PC-9 (cell line): Measurements from ENCODE around the gene MCC. TPM values are rescaled to one million over a fixed set of nuclear protein-coding genes. Genes with fewer than 3 reads are reported as not detected.

Source experiments
- BruUV-seq: library from RNA; stranded (reverse); fragments of 400-500 nt; replicated peaks from 2 replicates; lab custom pipeline; 2021; lab: Mats Ljungman, UMichigan
- CTCF ChIA-PET: fragments of 300-600 bp; sonication (Branson Sonifier 250); formaldehyde crosslinking; loops from one replicate; lab custom pipeline; 2022; ENCODE audit warnings: antibody characterized with exemption; lab: Charles Lee
- POLR2A ChIA-PET: fragments of 300-600 bp; sonication (Branson Sonifier 250); formaldehyde crosslinking; loops from one replicate; lab custom pipeline; 2022; ENCODE audit warnings: antibody characterized with exemption; ENCODE audit not compliant: unreplicated experiment; lab: Charles Lee
- DNase-seq, 2 experiments: peaks; one replicate each; pipeline versions ENCODE4 v3.0.0 to v3.0.0-alpha.2; 2015 to 2022; ENCODE audit warnings: mixed read lengths in 1 of 2
- H2AFZ ChIP-seq: fragments of 200-600 bp; sonication (generic); 2 replicates; pipeline ENCODE4 v1.8.1; 2017; ENCODE audit warnings: antibody characterized with exemption
- H3F3A ChIP-seq: fragments of 200-600 bp; sonication (generic); 2 replicates; pipeline ENCODE4 v1.8.1; 2017; ENCODE audit warnings: antibody characterized with exemption, mild to moderate bottlenecking, low read depth; ENCODE audit not compliant: insufficient read depth
- H3K27ac ChIP-seq: fragments of 200-600 bp; sonication (generic); 2 replicates; pipeline ENCODE4 v1.6.1; 2016; ENCODE audit warnings: mixed run types
- H3K27me3 ChIP-seq: fragments of 200-600 bp; sonication (generic); 2 replicates; pipeline ENCODE4 v1.6.1; 2016; ENCODE audit warnings: low read depth, mixed run types; ENCODE audit not compliant: insufficient read depth
- H3K36me3 ChIP-seq: fragments of 200-600 bp; sonication (generic); 2 replicates; pipeline ENCODE4 v1.6.1; 2016; ENCODE audit warnings: low read depth, mixed run types
- H3K4me1 ChIP-seq: fragments of 200-600 bp; sonication (generic); replicated peaks from 2 replicates; pipeline ENCODE4 v1.6.1; 2016; ENCODE audit warnings: mixed run types; ENCODE audit not compliant: insufficient read depth
- H3K4me2 ChIP-seq: fragments of 200-600 bp; sonication (generic); 2 replicates; pipeline ENCODE4 v1.6.1; 2017; ENCODE audit warnings: mixed run types
- H3K4me3 ChIP-seq: fragments of 200-600 bp; sonication (generic); 2 replicates; pipeline ENCODE4 v1.6.1; 2016; ENCODE audit warnings: mixed run types
- H3K79me2 ChIP-seq: fragments of 200-600 bp; sonication (generic); 2 replicates; pipeline ENCODE4 v1.6.1; 2017; ENCODE audit warnings: low read depth, mixed run types
- H3K9me2 ChIP-seq: fragments of 200-600 bp; sonication (generic); 2 replicates; pipeline ENCODE4 v1.8.1; 2017; ENCODE audit warnings: mild to moderate bottlenecking; ENCODE audit not compliant: insufficient read depth
- H3K9me3 ChIP-seq: fragments of 200-600 bp; sonication (generic); 2 replicates; pipeline ENCODE4 v1.8.1; 2016; ENCODE audit warnings: low read depth; ENCODE audit not compliant: insufficient read depth
- H4K20me1 ChIP-seq: fragments of 200-600 bp; sonication (generic); 2 replicates; pipeline ENCODE4 v1.8.1; 2017; ENCODE audit not compliant: insufficient read depth
- EZH2 ChIP-seq: fragments of 200-600 bp; sonication (generic); IDR thresholded peaks from 2 replicates; pipeline ENCODE4 v1.8.0; 2017; ENCODE audit warnings: antibody characterized with exemption, low read depth
- intact Hi-C: fragments of 100-400 bp; cut with micrococcal nuclease; formaldehyde crosslinking; loops from one replicate; pipeline ENCODE4 v1.10.0; 2022; ENCODE audit not compliant: unreplicated experiment
- total RNA-seq: library from RNA; stranded (reverse); gene quantifications from 2 replicates; pipeline ENCODE4 v1.2.3, GENCODE V29; 2021
- TF ChIP-seq, protein P1 (sequence below): fragments of 200-600 bp; sonication (generic); conservative IDR thresholded peaks from 2 replicates; pipeline ENCODE4 v1.6.1; 2017; ENCODE audit warnings: mixed run types, antibody characterized with exemption, mild to moderate bottlenecking, moderate library complexity

MCC gene
- total RNA-seq, 1 experiment from 2014 or later: 2.5 TPM

DNA sequence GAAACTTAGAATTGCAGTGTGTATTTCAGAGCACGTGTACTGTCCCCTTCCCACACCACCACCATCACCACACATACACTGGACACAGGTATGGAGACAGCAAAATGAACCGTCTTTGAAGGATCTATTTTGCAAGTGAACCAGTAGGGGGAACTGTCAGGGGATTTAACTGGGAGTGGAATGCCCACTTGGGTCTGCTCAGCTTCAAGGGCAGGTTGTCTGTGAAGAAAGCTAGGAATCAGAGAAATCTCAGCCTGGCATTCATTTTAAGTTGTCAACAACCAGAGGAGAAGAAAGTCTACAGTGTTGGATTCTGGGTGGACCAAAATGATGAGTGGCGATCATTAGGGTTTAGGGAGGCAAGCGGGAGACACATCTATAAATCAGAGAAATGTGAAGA, 364.6 kb downstream of the MCC start:
- no peak for DNase-seq
- H3K36me3 ChIP-seq: no peaks in the 10 kb centered on the region
- no peaks in the 10 kb centered on the region for H3K9me2 ChIP-seq
- H3K27ac ChIP-seq: no peak overlapping the region
- H3K79me2 ChIP-seq: no peaks in the 10 kb centered on the region
- CTCF ChIA-PET: no interaction called here
- TF ChIP-seq, protein P1, sequence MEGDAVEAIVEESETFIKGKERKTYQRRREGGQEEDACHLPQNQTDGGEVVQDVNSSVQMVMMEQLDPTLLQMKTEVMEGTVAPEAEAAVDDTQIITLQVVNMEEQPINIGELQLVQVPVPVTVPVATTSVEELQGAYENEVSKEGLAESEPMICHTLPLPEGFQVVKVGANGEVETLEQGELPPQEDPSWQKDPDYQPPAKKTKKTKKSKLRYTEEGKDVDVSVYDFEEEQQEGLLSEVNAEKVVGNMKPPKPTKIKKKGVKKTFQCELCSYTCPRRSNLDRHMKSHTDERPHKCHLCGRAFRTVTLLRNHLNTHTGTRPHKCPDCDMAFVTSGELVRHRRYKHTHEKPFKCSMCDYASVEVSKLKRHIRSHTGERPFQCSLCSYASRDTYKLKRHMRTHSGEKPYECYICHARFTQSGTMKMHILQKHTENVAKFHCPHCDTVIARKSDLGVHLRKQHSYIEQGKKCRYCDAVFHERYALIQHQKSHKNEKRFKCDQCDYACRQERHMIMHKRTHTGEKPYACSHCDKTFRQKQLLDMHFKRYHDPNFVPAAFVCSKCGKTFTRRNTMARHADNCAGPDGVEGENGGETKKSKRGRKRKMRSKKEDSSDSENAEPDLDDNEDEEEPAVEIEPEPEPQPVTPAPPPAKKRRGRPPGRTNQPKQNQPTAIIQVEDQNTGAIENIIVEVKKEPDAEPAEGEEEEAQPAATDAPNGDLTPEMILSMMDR: no peak; the same call in 1 of the 2 replicates
- TF ChIP-seq EZH2: no peak
- POLR2A ChIA-PET: no interaction called here
- H3K9me3 ChIP-seq: no peaks in the 10 kb centered on the region
- no TSS peak for BruUV-seq
- H3K4me3 ChIP-seq: no peak overlapping the region
- H2AFZ ChIP-seq: no peak overlapping the region
- H3K4me1 ChIP-seq: no peaks in the 10 kb centered on the region
- intact Hi-C loops: no loop called here
- no peaks in the 10 kb centered on the region for H3K27me3 ChIP-seq
- no peaks in the 10 kb centered on the region for H3F3A ChIP-seq
- H4K20me1 ChIP-seq: no peaks in the 10 kb centered on the region
- no peak overlapping the region for H3K4me2 ChIP-seq

DNA sequence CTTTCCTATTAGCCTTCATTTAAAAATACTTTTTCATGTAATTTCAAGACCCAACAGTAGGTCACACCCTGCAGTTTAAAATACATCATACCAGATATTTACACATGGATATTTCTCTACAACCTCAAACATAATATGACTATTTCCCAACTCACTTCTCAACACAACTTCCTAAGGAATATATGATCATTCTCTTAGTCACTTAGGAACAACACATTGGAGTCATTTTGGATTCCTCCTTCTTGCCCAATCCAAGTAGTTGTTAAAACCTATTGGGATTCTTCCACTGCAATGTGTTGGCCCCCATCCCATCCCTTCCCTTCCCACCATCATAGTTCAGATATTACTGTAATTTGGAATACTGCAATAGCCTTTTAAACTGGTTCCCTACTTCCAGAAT, 366.2 kb downstream of the MCC start:
- Histone ChIP-seq H3K4me1 (no peaks in the 10 kb centered on the region), H3K79me2 (no peaks in the 10 kb centered on the region), H3K4me2 (no peak overlapping the region), H3K9me2 (no peaks in the 10 kb centered on the region), H4K20me1 (no peaks in the 10 kb centered on the region), H3K4me3 (no peak overlapping the region), H3K9me3 (no peaks in the 10 kb centered on the region), H3K27ac (no peak overlapping the region), H2AFZ (no peak overlapping the region), H3K36me3 (no peaks in the 10 kb centered on the region), H3K27me3 (no peaks in the 10 kb centered on the region), H3F3A (no peaks in the 10 kb centered on the region)
- CTCF ChIA-PET: no interaction called here
- TF ChIP-seq, protein P1: no peak
- no peak for TF ChIP-seq EZH2
- POLR2A ChIA-PET: no interaction called here
- no peak for DNase-seq
- intact Hi-C loops: no loop called here
- no TSS peak for BruUV-seq

- Histone ChIP-seq H3K4me2 (no peak overlapping the region), H3K9me2 (no peaks in the 10 kb centered on the region), H2AFZ (no peak overlapping the region), H4K20me1 (no peaks in the 10 kb centered on the region), H3K4me1 (no peaks in the 10 kb centered on the region), H3K36me3 (no peaks in the 10 kb centered on the region), H3K27ac (no peak overlapping the region), H3K9me3 (no peaks in the 10 kb centered on the region), H3K27me3 (no peaks in the 10 kb centered on the region), H3K79me2 (no peaks in the 10 kb centered on the region), H3K4me3 (no peak overlapping the region), H3F3A (no peaks in the 10 kb centered on the region)
- POLR2A ChIA-PET: no interaction called here
- TF ChIP-seq EZH2: no peak
- TF ChIP-seq, protein P1: no peak
- no peak for DNase-seq
- no TSS peak for BruUV-seq
- intact Hi-C loops: no loop called here
- CTCF ChIA-PET: no interaction called here
Measured at GRCh38 chr5:113119246-113119924, 368.9 kb downstream of the MCC start.
